ENCODE data around the gene PHLDA2.

PHLDA2 gene

GRCh38 chr11:2898366-2899079 lies 30.7 kb downstream of the PHLDA2 start:
- Histone ChIP-seq H3K4me1 (ENCODE audit: control insufficient read depth, low read length) (peaks cover 14% of the 10 kb centered on the region), H3K4me2 (ENCODE audit: low read length) (no peak overlapping the region), H3K27me3 (ENCODE audit: control insufficient read depth, low read length) (0 out of 2 replicates have a peak, but pooled peaks cover 7% of the 10 kb centered on the region), H3K27ac (ENCODE audit: low read depth, low read length) (no peak overlapping the region), H3K4me3 (ENCODE audit: low read length) (no peak overlapping the region), H4K20me1 (ENCODE audit: control insufficient read depth, insufficient read depth, low read depth, low read length) (no peaks in the 10 kb centered on the region), H3K79me2 (ENCODE audit: control insufficient read depth, low read length) (no peaks in the 10 kb centered on the region), H3K36me3 (ENCODE audit: control insufficient read depth, low read length) (no peaks in the 10 kb centered on the region), H3K9me2 (replicated peaks; ENCODE audit: control insufficient read depth, low read length) (no peaks in the 10 kb centered on the region), H3F3A (ENCODE audit: control insufficient read depth, insufficient read depth) (no peaks in the 10 kb centered on the region), H3K9me3 (ENCODE audit: control insufficient read depth, insufficient read depth, low read length) (no peaks in the 10 kb centered on the region)
- no peak for TF ChIP-seq EZH2phosphoT487 (IDR thresholded peaks at IDR 0.05; ENCODE audit: borderline replicate concordance, low read length)
- TF ChIP-seq CTCF (IDR thresholded peaks at IDR 0.05; ENCODE audit: low read depth, low read length, poor library complexity, severe bottlenecking): no peak

GRCh38 chr11:2897048-2897447 lies 32.2 kb downstream of the PHLDA2 start:
- Histone ChIP-seq H3K4me2 (ENCODE audit: low read length) (no peak overlapping the region), H3K4me1 (ENCODE audit: control insufficient read depth, low read length) (peaks cover 19% of the 10 kb centered on the region), H3K27ac (ENCODE audit: low read depth, low read length) (no peak overlapping the region), H4K20me1 (ENCODE audit: control insufficient read depth, insufficient read depth, low read depth, low read length) (no peaks in the 10 kb centered on the region), H3K27me3 (ENCODE audit: control insufficient read depth, low read length) (0 out of 2 replicates have a peak, but pooled peaks cover 7% of the 10 kb centered on the region), H3K9me3 (ENCODE audit: control insufficient read depth, insufficient read depth, low read length) (no peaks in the 10 kb centered on the region), H3K9me2 (replicated peaks; ENCODE audit: control insufficient read depth, low read length) (no peaks in the 10 kb centered on the region), H3K79me2 (ENCODE audit: control insufficient read depth, low read length) (no peaks in the 10 kb centered on the region), H3K4me3 (ENCODE audit: low read length) (no peak overlapping the region), H3F3A (ENCODE audit: control insufficient read depth, insufficient read depth) (no peaks in the 10 kb centered on the region; the same call in 1 of the 2 replicates), H3K36me3 (ENCODE audit: control insufficient read depth, low read length) (no peaks in the 10 kb centered on the region)
- no peak for TF ChIP-seq CTCF (IDR thresholded peaks at IDR 0.05; ENCODE audit: low read depth, low read length, poor library complexity, severe bottlenecking)
- no peak for TF ChIP-seq EZH2phosphoT487 (IDR thresholded peaks at IDR 0.05; ENCODE audit: borderline replicate concordance, low read length)

- no peak overlapping the region for H3K4me2 ChIP-seq (ENCODE audit: low read length)
- H3K79me2 ChIP-seq (ENCODE audit: control insufficient read depth, low read length): no peaks in the 10 kb centered on the region
- H3K9me2 ChIP-seq (replicated peaks; ENCODE audit: control insufficient read depth, low read length): no peaks in the 10 kb centered on the region
- H3K27ac ChIP-seq (ENCODE audit: low read depth, low read length): no peak overlapping the region
- peaks cover 23% of the 10 kb centered on the region for H3K4me1 ChIP-seq (ENCODE audit: control insufficient read depth, low read length)
- no peaks in the 10 kb centered on the region for H3K9me3 ChIP-seq (ENCODE audit: control insufficient read depth, insufficient read depth, low read length)
- TF ChIP-seq EZH2phosphoT487 (IDR thresholded peaks at IDR 0.05; ENCODE audit: borderline replicate concordance, low read length): no peak
- no peak for TF ChIP-seq CTCF (IDR thresholded peaks at IDR 0.05; ENCODE audit: low read depth, low read length, poor library complexity, severe bottlenecking)
- H3K4me3 ChIP-seq (ENCODE audit: low read length): no peak overlapping the region
- H3F3A ChIP-seq (ENCODE audit: control insufficient read depth, insufficient read depth): no peaks in the 10 kb centered on the region; the same call in 1 of the 2 replicates
- H3K36me3 ChIP-seq (ENCODE audit: control insufficient read depth, low read length): no peaks in the 10 kb centered on the region
- no peaks in the 10 kb centered on the region for H4K20me1 ChIP-seq (ENCODE audit: control insufficient read depth, insufficient read depth, low read depth, low read length)
- 0 out of 2 replicates have a peak, but pooled peaks cover 7% of the 10 kb centered on the region for H3K27me3 ChIP-seq (ENCODE audit: control insufficient read depth, low read length)
Observed at GRCh38 chr11:2896047-2896446, 33.2 kb downstream of the PHLDA2 start.

Measured in DOHH2 (cell line).